K562 (cell line): Measurements from ENCODE around the gene PNPLA7. TPM values are rescaled to one million over a fixed set of nuclear protein-coding genes. Genes with fewer than 3 reads are reported as not detected.

ENCODE experiments used
- CREB1 ChIP-seq, 2 experiments: sonication (generic) in 1 of 2; formaldehyde crosslinking in 1 of 2; IDR thresholded peaks; 2 replicates each; pipeline versions ENCODE4 v1.6.1 to v1.8.0; 2012 to 2022; ENCODE audit warnings: inconsistent platforms in 1 of 2, mild to moderate bottlenecking in 1 of 2, missing genetic modification reagents in 1 of 2, moderate library complexity in 1 of 2
- ESRRA ChIP-seq: fragments of 450-650 bp; IDR thresholded peaks from 2 replicates; pipeline ENCODE4 v1.6.1; 2014; ENCODE audit warnings: low read depth, mild to moderate bottlenecking, moderate library complexity, borderline replicate concordance
- FOS ChIP-seq: IDR thresholded peaks from 3 replicates; pipeline ENCODE4 v1.6.1; 2011; ENCODE audit not compliant: insufficient read length; ENCODE audit errors: extremely low read depth
- GTF2E2 ChIP-seq: fragments of 200-800 bp; sonication (Bioruptor generic); IDR thresholded peaks from 2 replicates; pipeline ENCODE4 v1.6.1; 2016; ENCODE audit warnings: missing genetic modification characterization, missing compliant biosample characterization
- HCFC1 ChIP-seq: IDR thresholded peaks from 2 replicates; pipeline ENCODE4 v1.6.1; 2012; ENCODE audit warnings: low read depth, low read length, improper control_type of control experiment
- MTA1 ChIP-seq: fragments of 450-650 bp; IDR thresholded peaks from 2 replicates; pipeline ENCODE4 v1.6.1; 2017; ENCODE audit warnings: borderline replicate concordance
- NFXL1 ChIP-seq: fragments of 450-650 bp; formaldehyde crosslinking; IDR thresholded peaks from 2 replicates; pipeline ENCODE4 v1.4.0; 2021; ENCODE audit warnings: mild to moderate bottlenecking
- POLR2A ChIP-seq: fragments of 450-650 bp; conservative IDR thresholded peaks from 2 replicates; pipeline ENCODE4 v1.6.1; 2016
- SAFB ChIP-seq: fragments of 200-400 bp; formaldehyde crosslinking; IDR thresholded peaks from 2 replicates; pipeline ENCODE4 v1.6.1; 2017; ENCODE audit warnings: low read depth, low read length, borderline replicate concordance
- SAP30 ChIP-seq: fragments of 200-600 bp; sonication (generic); IDR thresholded peaks from 2 replicates; pipeline ENCODE4 v1.6.1; 2012; ENCODE audit warnings: borderline replicate concordance, low read depth, mild to moderate bottlenecking, moderate library complexity, low read length, control low read depth, inconsistent platforms; ENCODE audit not compliant: insufficient read depth, poor library complexity, severe bottlenecking
- ZNF124 ChIP-seq: sonication (generic); formaldehyde crosslinking; IDR thresholded peaks from 2 replicates; pipeline ENCODE4 v1.8.1; 2022; ENCODE audit warnings: missing genetic modification reagents
- ZNF263 ChIP-seq: sonication (generic); formaldehyde crosslinking; IDR thresholded peaks from 2 replicates; pipeline ENCODE4 v1.8.0; 2022; ENCODE audit warnings: mild to moderate bottlenecking, missing genetic modification reagents, borderline replicate concordance
- polyA plus RNA-seq, 8 experiments: library from polyadenylated mRNA; depleted of rRNA in 4 of 8; stranded (reverse) in 5 of 8; unstranded in 3 of 8; fragments of >200 nt; fragmentation: Nextera tagmentation in 2 of 8; fragmentation: Illumina TruSeq in 1 of 8; extraction: Ambion mirVana in 2 of 8; extraction: Trizol in 1 of 8; gene quantifications; 2 replicates each; pipeline versions ENCODE4 v1.2.1 to v1.2.3, GENCODE V29; 2011 to 2014; ENCODE audit warnings: inconsistent platforms in 1 of 8, missing spikeins in 1 of 8
- total RNA-seq, 7 experiments: library from RNA; depleted of rRNA in 6 of 7; stranded (reverse); fragments of >200 nt in 6 of 7; fragmentation: Illumina TruSeq in 2 of 7; extraction: Trizol in 2 of 7; gene quantifications; 2 replicates each; pipeline versions ENCODE4 v1.2.1 to v1.2.3, GENCODE V29; 2011 to 2021; ENCODE audit warnings: low replicate concordance in 1 of 7
- TF ChIP-seq, protein P1 (sequence below), 3 experiments: IDR thresholded peaks in 2 of 3; conservative IDR thresholded peaks in 1 of 3; 2 replicates each; pipeline ENCODE4 v1.5.1; 2011 to 2012; ENCODE audit warnings: low read length in 3 of 3, mild to moderate bottlenecking in 3 of 3, control low read depth in 2 of 3, improper control_type of control experiment in 1 of 3, inconsistent platforms in 1 of 3, low read depth in 1 of 3, mixed read lengths in 1 of 3, moderate library complexity in 1 of 3; ENCODE audit not compliant: insufficient read depth in 2 of 3
- TF ChIP-seq, protein P2 (sequence below), 2 experiments: fragments of 450-650 bp; conservative IDR thresholded peaks; 2 replicates each; pipeline ENCODE4 v1.6.1; 2017; ENCODE audit warnings: mild to moderate bottlenecking in 2 of 2, moderate library complexity in 2 of 2

PNPLA7 gene
- total and polyA plus RNA-seq, 9 of the 15 experiments (the other 6 are each of a cell fraction or from before 2014, with no cell fraction given), result 0.01 to 0.85 (median 0.19) TPM; not detected in 1

DNA sequence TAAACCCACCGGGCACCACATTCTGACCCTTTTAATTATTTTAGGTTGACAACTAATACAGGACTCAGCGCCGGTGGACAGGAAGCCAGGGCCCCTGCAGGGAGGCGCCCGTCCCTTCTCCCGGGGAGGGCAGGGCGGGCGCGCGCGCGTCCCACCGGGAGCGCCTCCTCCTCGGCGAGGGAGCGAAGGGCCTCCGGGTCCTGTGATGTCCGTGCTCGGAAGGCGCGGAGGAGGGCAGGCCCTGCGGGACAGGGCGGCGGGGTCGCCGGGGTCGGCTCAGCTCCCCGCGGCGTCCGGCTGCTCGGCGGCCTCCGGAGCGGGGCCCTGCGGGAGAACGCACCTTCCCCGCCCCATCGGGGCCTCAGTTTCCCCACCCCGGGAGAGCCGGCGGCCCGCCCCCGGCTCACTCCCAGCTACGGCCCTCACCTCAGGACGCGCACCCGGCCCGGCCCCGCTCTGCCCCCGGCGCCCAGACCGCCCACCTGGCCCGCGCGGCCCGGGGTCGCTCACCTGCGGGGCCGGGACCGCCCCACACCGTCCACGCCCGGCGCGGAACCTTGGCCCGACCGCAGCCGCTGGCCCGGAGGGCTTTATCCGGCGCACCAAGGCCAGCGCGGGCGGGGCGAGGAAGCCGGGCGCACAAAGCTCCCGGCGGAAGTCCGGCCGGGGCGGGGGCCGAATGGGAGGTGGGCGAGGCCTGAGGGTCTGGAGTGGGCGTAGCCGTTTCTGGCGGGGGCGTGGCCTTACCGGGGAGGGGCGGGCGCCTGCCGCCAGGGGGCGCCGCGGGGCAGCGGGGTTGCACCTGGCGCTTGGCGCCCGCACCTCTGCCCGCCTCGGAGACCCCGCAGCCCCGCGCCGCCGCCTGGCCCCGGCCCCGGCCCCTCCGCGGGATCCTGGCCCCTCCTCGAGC is 127.3 kb downstream of the PNPLA7 start, which contains the start of the genes EXD3 and NOXA1 (continued):
- TF ChIP-seq MTA1, result no peak
- TF ChIP-seq POLR2A, result peak; percentile 48
- TF ChIP-seq NFXL1 (CRISPR knock-in tag), result no peak
- TF ChIP-seq, protein P1, sequence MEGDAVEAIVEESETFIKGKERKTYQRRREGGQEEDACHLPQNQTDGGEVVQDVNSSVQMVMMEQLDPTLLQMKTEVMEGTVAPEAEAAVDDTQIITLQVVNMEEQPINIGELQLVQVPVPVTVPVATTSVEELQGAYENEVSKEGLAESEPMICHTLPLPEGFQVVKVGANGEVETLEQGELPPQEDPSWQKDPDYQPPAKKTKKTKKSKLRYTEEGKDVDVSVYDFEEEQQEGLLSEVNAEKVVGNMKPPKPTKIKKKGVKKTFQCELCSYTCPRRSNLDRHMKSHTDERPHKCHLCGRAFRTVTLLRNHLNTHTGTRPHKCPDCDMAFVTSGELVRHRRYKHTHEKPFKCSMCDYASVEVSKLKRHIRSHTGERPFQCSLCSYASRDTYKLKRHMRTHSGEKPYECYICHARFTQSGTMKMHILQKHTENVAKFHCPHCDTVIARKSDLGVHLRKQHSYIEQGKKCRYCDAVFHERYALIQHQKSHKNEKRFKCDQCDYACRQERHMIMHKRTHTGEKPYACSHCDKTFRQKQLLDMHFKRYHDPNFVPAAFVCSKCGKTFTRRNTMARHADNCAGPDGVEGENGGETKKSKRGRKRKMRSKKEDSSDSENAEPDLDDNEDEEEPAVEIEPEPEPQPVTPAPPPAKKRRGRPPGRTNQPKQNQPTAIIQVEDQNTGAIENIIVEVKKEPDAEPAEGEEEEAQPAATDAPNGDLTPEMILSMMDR (IDR thresholded peaks at IDR 0.05 in 2 of 3, conservative IDR thresholded peaks at IDR 0.05 in 1 of 3; ENCODE audit: insufficient read depth in 2 of 3, low read depth in 1 of 3, low read length in 3 of 3), result peak; percentile 51 to 84 (median 77)
- TF ChIP-seq FOS, result no peak
- TF ChIP-seq ZNF124 (CRISPR knock-in tag), result no peak
- TF ChIP-seq ESRRA, result peak; percentile 84; the same call in 1 of the 2 replicates
- TF ChIP-seq, protein P2, sequence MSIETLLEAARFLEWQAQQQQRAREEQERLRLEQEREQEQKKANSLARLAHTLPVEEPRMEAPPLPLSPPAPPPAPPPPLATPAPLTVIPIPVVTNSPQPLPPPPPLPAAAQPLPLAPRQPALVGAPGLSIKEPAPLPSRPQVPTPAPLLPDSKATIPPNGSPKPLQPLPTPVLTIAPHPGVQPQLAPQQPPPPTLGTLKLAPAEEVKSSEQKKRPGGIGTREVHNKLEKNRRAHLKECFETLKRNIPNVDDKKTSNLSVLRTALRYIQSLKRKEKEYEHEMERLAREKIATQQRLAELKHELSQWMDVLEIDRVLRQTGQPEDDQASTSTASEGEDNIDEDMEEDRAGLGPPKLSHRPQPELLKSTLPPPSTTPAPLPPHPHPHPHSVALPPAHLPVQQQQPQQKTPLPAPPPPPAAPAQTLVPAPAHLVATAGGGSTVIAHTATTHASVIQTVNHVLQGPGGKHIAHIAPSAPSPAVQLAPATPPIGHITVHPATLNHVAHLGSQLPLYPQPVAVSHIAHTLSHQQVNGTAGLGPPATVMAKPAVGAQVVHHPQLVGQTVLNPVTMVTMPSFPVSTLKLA (conservative IDR thresholded peaks at IDR 0.05), result peak in 1 of 2 experiments; percentile 38; a peak in 1 of 4 replicates
- peak; percentile 67; the same call in 1 of the 2 replicates for TF ChIP-seq ZNF263
- TF ChIP-seq GTF2E2, result peak; percentile 62; the same call in 1 of the 2 replicates
- TF ChIP-seq HCFC1, result peak; percentile 85
- TF ChIP-seq SAFB, result peak; percentile 79
- TF ChIP-seq CREB1 (IDR thresholded peaks at IDR 0.05), result peak; percentile 18; the same call in 1 of the 2 replicates
- TF ChIP-seq CREB1 (CRISPR knock-in tag; IDR thresholded peaks at IDR 0.05), result peak; percentile 71
- TF ChIP-seq SAP30, result peak; percentile 30
